Suppressor macrophage (primary cell): ENCODE results near the gene ACOT7.
A peak's percentile ranks its signal among the peaks of the same experiment; 100 is the strongest.
"Not testable (repeated sequence)": the region's sequence is repeated elsewhere in the genome, so short reads cannot be mapped to it uniquely, and the experiment has no call there.

ENCODE experiments used
- DNase-seq, 4 experiments: peaks; one replicate each; pipeline ENCODE4 v3.0.0-alpha.2; 2020 to 2022
- total RNA-seq, 17 experiments: gene quantifications; one replicate each; lab custom pipeline; 2026; ENCODE audit warnings: mixed read lengths in 6 of 17, inconsistent platforms in 3 of 17; lab: John Stamatoyannopoulos, UW

The ACOT7 gene, protein sequence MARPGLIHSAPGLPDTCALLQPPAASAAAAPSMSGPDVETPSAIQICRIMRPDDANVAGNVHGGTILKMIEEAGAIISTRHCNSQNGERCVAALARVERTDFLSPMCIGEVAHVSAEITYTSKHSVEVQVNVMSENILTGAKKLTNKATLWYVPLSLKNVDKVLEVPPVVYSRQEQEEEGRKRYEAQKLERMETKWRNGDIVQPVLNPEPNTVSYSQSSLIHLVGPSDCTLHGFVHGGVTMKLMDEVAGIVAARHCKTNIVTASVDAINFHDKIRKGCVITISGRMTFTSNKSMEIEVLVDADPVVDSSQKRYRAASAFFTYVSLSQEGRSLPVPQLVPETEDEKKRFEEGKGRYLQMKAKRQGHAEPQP
- total RNA-seq: 17.1 to 53.0 (median 33.1) reads per million in 17 experiments

DNA sequence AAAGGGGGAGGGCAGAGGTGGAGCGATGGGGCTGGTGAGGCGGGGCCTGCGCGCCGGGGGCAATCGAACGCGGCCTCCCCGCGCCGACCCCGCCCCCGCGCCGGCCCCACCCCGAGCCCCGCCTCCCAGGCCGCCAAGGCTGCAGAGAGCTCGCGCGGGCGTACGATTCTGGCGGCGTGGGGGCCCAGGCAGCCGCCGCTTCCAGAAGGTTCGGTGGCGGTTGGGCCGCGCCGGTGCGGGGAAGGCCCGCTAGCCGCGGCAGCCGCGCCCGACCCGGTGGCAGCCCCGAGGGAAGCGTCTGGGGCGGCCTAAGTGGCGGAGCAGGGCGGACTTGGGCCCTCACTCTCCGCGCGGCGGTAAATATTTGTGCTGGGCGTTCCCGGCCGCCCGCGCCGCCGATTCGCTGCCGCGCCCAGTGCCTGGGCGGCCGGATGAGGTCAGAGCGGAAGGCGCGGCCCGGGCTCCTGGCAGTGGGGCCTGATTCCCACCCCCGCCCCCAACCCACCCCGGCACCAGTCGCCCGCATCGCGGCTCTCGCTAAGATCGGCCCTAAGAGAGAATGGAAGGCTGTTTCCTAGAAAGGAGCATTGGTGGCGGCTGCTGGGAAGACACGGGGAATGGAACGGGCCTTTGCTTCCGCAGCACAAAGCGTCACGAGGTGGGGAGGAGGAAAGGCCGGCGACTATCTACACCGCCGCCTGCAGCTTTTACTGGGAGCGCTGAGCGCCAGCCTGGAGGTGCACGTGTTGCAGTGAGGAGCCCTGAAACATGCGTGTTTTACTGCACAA lies at the start of gene ACOT7:
Gene ACOT7 (minus strand): TSS at position 368 of the 788 bp plus-strand sequence. CDS start 368 bp downstream, outside the sequence.
- peak; percentile 92 to 97 (median 94) for DNase-seq

DNA sequence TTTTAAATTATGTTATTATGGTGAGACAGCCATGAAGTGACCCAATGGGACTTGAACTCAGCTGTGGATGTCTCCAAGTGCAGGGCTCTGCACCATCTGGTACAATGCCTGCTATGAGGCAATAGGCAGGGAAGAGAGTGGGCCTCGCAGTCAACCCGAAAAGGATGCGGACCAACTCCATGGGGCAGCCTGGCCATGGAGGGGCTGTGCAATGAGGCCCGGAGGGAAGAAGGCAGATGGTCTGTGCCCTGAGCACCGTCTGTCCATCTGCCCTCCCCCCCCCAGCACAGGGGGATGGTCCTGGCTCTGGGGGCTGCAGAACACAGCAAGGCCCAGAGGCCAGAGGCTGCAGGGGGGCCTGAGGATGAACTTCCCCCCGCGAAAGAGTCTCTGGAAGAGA lies 48.0 kb upstream of the ACOT7 start:
- DNase-seq: no peak

DNA sequence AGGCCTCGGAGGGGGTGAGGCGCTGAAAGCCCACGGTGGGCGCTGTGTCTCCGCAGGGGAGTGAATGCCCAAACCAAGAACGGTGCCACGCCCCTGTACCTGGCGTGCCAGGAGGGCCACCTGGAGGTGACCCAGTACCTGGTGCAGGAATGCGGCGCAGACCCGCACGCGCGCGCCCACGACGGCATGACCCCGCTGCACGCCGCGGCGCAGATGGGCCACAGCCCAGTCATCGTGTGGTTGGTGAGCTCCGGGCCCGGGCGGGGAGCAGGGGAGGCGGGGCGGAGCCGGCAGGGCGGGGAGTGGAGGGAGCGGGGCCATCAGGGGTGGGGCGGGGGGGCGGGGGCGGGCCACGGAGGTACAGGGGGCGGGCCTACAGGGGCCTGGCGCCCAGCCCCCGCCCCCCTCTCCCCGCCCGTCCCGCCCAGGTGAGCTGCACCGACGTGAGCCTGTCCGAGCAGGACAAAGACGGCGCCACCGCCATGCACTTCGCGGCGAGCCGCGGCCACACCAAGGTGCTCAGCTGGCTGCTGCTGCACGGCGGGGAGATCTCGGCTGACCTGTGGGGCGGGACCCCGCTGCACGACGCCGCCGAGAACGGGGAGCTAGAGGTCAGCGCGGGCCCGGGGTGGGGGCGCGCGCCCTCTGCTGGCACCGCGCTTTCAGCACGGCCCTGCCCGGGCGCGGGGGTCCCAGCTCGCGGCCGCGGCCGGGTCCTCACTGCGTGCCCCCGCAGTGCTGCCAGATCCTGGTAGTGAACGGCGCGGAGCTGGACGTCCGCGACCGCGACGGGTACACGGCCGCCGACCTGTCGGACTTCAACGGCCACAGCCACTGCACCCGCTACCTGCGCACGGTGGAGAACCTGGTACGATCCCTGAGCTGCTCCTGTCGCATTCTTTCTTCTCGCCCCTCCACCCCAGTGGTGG lies 46.9 kb upstream of the ACOT7 start:
- DNase-seq: peak in 3 of 4 experiments; percentile 33 to 62 (median 42)

DNA sequence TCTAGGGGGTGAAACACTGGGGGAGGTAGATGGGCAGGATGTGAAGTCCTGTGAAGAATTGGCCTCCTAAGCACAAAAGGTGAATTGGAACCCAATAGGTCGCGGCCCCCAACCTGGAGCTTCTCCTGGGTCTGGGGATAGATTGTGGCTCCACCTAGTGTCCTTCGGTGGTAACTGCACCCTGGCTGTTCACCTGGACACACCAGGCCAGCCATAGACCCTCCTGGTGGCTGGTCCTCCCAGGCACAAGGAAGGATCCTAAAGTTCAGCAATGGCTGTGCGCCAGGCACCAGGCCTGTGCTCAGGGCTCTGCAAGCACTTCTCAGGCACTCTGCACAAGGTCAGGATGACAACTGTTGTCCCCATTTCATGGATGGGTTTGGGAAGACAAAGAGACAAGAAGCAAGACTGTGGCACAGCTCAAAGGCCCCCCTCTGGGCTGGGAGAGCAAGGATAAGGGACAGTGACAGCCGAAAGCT lies 44.5 kb upstream of the ACOT7 start:
- peak; percentile 55 to 76 (median 62) for DNase-seq

DNA sequence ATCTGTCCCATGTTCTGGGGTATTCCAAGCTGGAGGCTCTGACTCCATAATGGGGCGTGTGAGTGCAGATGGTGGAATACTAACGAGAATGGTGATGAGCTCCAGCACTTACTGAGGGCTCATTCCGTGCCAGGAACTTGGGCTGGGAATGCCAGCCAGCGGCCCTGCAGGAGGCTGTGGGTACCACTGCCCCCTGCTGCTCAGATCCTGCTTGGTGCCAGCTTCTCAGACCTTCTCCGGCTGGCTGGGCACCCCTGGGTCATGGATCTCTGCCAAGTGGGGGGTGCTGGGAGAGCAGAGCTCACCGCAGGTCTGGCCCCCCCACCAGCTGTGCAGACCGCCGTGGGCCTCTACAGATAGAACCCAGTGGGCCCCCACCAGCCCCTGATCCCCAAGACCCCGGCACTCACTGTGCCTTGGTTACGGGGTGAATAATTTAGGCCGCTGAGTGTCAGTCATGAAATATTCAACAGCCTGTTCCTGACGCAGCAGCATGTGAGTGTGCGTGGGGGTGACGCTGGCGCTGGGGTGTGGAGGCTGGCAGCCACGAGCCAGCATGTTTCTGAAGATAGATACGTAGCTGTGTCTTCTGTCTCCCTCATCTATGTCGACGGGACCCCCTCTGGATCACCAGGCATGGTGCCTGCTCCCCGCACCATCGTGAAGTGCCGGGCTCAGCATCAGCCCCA lies 43.6 kb upstream of the ACOT7 start:
- DNase-seq: peak in 1 of 4 experiments; percentile 32

DNA sequence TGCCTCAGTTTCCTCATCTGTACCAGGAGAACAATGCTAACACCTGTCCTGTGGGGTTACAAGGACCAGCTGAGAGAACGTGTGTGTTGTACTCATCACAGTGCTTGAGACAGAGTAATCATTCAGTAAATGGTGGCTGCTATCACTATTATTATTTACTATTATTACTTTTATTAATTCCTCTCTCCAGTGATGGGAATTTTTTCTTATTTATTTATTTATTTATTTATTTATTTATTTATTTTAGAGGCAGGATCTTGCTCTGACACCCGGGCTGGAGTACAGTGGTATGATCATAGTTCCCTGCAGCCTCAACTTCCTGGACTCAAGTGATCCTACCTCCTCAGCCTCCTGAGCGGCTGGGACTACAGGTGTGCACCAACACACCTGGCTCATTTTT lies 42.7 kb upstream of the ACOT7 start:
- DNase-seq: not testable (repeated sequence)

DNA sequence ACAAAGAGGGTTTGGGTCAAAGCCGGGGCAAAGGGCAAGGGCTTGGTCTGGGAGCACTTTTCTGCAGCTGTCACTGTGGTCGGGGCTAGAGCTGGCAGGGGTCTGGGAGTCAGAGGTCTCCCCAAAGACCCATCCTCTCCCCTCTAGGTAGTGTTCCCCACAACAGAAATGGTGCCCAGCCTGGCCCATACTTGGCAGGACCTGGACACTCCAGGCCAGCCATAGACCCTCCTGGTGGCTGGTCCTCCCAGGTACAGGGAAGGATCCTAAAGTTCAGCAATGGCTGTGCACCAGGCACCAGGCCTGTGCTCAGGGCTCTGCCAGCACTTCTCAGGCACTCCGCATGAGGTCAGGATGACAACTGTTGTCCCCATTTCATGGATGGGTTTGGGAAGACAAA lies 42.0 kb upstream of the ACOT7 start:
- DNase-seq: no peak

DNA sequence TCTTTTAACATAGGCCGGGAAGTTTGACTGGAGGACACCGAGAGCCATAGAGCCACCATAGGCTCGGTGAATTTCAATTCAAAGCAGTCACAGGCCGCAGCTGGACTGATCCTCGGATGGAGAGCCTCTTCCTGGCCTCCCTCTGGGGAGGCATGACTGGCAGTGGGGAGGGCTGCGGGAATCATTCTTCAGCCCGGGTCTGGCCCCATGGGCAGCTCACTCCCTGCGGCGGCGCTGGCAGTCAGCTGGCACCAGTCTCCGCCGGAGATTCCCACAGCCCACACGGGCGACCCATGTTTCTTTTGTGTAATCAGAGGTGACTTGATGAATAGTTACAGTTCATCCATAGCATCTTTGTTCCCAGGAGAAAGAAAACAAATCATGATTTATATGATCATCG lies 41.6 kb upstream of the ACOT7 start:
- no peak for DNase-seq

DNA sequence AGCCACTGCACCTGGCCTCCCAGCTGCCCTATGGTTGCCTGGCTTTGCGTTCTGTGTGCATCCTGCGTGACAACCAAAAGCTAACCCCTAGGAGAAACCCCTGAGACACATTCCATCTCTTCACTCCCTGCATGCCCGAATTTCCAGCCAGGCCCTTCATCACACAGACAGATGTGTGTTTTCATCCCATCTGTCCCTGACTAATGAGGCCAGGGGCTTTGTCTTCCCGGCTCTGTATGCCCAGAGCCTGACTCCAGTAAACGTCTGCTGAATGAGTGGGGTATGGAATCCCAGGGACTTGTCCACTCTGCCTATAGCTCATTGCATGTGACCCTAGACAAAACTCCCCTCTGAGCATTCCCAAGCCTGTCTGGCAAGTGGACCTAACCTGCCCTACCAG lies 40.6 kb upstream of the ACOT7 start:
- DNase-seq: no peak

DNA sequence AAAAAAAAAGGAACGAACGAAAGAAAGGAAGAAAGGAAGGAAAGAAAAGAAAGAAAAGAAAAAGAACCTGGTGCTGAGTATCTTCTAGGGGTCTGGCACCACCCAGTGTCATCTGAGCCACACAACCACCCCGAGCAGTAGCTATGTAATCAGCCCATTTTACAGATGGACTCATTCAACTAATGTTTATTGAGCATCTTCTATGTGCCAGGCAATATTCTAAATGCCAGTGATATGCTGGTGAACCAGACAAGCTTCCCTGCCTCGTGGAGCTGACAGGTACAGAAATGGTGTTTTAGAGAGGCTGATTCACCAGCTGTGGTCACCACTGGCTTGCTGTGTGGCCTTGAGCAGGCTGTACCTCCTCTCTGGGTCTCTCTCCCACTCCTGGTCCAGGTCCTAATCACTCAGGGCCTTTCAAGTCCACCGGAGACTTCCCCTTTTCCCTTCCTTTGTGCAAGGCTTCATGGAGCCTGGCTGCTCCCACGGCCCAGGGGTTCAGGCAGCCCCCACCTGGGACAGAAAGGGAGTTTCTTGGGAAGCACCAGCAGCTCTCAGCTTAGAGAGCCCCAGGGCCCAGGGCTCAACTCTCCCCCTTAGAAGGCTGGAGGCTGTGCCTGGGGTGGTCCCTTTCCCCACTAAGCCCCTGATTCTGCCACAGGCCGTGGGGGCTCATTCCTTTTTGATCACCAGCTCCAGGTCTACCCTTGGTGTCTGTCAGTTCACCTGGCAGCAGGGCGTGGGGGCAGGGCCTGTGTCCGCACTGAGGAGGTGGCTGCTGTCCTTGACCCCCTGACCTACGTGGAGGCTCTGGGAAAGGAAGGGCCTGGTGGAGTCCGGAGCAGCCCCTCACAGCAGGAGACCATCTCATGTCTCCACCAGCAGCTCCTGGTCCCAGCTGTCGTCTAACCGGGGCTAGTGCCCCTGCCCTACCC lies 38.3 kb upstream of the ACOT7 start:
- DNase-seq: not testable (repeated sequence)

DNA sequence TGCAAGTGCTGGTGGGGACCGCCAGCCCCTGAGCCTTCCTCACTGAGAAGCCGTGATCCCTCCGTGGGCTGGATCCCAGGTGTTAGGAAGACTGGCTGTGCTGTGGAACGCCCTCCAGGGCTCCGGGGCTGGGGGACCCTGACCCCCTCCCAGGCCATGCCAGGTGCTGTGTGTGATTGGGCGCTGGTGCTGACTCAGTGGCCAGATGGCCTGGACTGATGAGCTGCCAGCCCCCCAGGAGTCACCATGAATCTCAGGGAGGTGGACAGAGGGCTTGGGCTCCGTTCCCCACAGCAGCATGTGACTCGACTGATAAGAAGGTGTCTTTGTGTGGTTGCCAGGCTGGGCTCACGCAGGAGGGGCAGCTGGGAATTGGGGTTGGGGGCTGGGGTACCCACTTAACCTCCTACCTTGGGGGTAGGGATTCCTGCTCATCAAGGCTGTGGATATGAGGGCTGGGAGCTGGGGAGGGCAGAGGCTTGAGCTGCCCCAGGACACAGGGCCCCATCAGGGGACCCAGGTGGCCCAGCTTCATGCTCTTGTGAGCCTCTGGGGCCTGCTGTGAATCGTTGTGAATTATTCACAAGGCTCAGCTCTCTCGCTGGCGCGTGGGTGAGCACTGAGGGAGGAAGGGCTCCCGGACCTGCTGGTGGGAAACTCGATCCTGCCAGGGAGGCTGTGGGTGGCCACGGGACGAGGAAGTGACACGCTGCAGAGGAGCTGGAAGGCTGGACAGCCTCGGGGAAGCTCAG lies 36.3 kb upstream of the ACOT7 start:
- DNase-seq: peak; percentile 58 to 88 (median 76)

DNA sequence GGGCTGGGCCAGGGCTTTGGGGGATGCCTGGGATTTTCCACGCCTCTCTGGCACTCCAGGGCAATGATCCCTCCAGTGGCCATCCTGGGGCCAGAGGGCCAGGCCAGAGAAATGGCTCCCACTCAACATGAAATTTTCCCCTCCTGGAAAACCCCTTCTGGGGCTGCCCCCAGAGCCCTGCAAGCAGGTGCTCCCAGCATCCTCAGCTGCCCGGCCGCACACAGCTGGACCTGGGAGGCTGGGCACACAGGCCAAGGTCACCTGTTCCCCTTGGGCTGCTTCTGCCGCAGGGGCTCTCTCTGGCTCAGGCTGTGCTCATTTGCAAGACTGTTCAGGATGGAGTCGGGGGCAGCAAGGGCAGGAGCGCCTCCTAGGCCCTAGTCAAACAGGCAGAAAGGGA lies 34.9 kb upstream of the ACOT7 start:
- DNase-seq: not testable (repeated sequence)

DNA sequence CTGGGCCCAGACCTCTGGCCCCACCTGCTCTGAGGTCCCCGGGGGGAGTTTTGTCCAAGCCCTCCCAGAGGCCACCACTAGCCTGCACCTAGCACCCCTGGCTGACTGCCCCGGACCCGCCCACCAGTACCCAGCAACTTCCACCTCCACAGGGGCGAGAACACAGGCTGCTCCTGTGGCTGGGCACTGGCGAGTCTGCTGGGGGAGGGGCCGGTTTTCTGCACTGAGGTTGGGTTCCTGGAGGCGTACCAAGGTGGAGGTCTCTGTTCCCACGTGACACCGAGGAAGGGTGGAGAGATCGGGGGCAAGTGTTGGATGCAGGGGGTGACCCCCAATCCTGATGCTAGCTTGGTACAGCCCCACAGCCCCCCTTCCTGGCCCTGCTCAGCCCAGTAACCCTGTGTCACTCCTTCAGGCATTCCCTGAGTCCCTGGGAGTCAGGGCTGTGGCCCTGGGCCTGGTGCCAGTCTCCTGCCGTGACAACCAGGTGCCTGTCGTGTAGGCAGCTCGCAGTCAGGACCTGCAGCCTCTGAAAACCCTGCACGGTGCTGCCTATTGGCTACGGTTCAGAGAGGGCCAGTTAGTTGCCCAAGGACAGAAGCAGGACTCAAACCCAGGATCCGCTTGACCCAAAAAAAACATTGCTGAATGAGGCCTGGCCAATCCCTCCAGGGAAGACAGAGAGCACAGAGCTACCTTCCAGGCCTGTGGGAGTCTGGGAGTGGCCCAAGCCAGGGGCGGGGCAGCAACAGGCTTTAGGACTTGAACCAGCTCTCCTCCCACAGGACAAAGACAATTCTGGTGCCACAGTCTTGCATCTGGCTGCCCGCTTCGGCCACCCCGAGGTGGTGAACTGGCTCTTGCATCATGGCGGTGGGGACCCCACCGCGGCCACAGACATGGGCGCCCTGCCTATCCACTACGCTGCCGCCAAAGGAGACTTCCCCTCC lies 34.1 kb upstream of the ACOT7 start:
- no peak for DNase-seq

DNA sequence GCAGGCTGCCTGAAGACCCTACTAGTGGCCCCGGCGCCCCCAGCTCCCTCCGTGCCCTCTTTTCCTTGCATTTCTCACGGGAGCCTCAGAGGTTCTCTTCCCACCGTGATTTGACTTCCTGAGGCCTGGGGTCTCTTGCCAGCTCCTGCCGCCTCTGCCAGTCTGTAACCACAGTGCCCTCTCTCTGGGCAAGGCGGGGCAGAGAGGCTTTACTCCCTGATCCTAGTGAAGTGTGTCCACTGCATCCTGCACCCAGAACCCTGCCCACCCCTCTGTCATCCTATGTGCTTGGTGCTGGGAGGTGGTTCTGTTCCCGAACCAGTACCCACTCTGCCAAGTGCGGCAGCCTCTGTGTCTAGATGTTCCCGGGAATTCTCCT lies 33.4 kb upstream of the ACOT7 start:
- no peak for DNase-seq

DNA sequence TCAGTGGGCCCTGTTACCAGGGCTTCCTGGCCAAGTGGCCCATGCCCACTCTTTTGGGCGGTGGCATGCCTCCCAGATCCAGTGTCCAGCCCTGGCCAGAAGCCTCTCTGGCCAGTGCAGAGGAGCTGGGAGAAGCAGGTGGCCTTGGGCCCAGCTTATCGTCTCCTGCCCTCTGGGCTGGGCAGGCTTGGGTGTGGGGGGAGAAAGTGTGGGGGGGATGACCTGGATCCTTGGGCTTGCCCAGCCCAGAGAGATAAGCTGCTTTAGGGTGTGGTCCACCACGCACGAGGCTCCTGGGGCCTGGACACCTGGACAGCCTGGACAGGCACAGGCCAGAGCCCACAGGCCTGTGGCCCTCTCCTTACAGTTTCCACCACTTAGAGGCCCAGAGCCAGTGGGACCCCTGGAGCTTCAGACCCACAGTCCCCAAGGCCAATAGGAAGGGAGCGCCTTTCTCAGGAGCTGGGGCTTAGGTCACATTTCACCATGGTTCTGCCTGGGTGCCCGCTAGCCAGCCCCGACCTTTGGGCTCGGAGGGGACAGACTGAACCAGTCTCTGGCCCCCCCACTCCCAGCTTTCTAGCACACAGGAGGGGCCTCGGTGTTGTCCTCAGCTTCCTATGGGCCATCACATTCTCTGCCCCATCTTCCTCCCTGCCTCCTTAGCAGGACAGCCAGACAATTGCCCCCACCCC lies 32.9 kb upstream of the ACOT7 start:
- no peak for DNase-seq

DNA sequence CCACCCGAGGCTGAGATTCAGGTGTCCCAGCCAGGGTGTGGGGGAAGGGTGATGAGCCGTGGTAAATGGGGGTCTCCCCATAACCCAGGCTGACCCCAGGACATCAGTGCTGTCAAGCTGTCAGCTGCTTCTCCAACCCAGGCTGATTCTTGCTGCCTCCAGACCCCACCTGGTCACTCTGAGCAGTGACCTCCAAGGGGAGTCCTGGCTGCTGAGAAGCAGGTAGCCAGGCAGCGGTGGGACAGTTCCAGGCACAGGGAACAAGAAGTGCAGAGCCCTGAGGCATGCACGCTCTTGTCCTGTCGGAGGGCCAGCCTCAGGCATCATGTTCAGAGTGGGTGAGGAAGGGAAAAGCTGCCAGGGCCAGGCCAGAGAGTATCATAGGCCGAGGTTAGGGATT lies 32.1 kb upstream of the ACOT7 start:
- DNase-seq: no peak

DNA sequence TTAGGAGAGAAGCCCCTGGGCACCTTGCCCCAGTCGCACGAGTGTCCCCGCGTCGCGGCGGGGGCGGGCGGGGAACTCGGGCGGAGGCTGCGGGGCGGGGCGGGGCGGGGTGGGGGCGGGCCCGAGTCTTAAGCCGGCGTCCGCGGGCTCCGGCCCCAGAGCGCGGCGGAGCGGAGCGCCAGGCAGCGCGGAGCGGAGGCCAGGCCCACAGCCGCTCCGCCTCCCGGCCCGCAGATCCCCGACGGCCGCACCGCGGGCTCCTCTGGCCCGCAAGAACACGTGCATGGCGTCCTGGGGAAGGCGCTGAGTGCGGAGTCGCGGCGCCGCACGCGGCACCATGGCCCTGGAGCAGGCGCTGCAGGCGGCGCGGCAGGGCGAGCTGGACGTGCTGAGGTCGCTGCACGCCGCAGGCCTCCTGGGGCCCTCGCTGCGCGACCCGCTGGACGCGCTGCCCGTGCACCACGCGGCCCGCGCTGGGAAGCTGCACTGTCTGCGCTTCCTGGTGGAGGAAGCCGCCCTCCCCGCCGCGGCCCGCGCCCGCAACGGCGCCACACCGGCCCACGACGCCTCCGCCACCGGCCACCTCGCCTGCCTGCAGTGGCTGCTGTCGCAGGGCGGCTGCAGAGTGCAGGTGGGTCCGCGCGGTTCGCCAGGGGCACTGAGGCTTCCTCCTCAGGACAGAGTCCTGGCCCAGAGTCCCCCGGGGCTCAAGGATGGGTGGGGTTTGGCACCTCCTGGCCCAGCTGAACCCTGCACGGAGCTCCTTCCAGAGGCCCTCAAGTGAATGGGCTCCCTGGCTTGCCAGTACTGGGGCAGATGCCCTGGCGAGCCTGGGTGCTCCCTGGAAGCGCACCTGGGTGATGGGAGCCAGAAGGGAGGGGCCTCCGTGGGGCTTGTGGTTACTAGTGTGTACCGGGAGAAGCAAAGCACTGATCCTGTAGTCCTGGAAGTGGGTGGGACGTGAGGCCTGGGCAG lies 31.3 kb upstream of the ACOT7 start, which contains the start of gene ESPN:
Gene ESPN (plus strand): TSS at position 158 of the 975 bp plus-strand sequence. CDS start 180 bp downstream, at position 338.
- peak in 2 of 4 experiments; percentile 23 to 54 for DNase-seq
